SU-DHL-6 (cell line): Measurements from ENCODE around the gene CLK2.

Source experiments
- H2AFZ ChIP-seq: fragments of 200-600 bp; sonication (generic); 2 replicates; pipeline ENCODE4 v1.6.1; 2014; ENCODE audit warnings: low read depth, mild to moderate bottlenecking, moderate library complexity, mixed read lengths, antibody characterized with exemption, low read length; ENCODE audit not compliant: severe bottlenecking
- H3F3A ChIP-seq: fragments of 200-600 bp; shearing (Covaris generic); 2 replicates; pipeline ENCODE4 v1.6.0; 2016; ENCODE audit warnings: antibody characterized with exemption, mild to moderate bottlenecking; ENCODE audit not compliant: insufficient read depth
- H3K27ac ChIP-seq: fragments of 200-600 bp; sonication (generic); 2 replicates; pipeline ENCODE4 v1.5.1; 2016; ENCODE audit warnings: low read depth, mild to moderate bottlenecking, low read length, moderate library complexity, mixed read lengths
- H3K27me3 ChIP-seq: fragments of 200-600 bp; sonication (generic), shearing (Covaris generic); 2 replicates; pipeline ENCODE4 v1.6.0; 2014; ENCODE audit warnings: mild to moderate bottlenecking, low read length
- H3K36me3 ChIP-seq: fragments of 200-600 bp; sonication (generic); 2 replicates; pipeline ENCODE4 v1.6.1; 2014; ENCODE audit warnings: mild to moderate bottlenecking, low read length, mixed read lengths
- H3K4me2 ChIP-seq: fragments of 300-600, 200-600 bp; shearing (Covaris generic), sonication (generic); 2 replicates; pipeline ENCODE4 v1.6.0; 2014; ENCODE audit warnings: low read length, low read depth, mild to moderate bottlenecking; ENCODE audit not compliant: poor library complexity, severe bottlenecking
- H3K4me3 ChIP-seq: fragments of 200-600 bp; sonication (generic); 2 replicates; pipeline ENCODE4 v1.5.1; 2014; ENCODE audit warnings: antibody characterized with exemption, low read length, mild to moderate bottlenecking, mixed read lengths; ENCODE audit not compliant: insufficient read depth, poor library complexity, severe bottlenecking
- H3K79me2 ChIP-seq: fragments of 200-600 bp; sonication (generic); 2 replicates; pipeline ENCODE4 v1.6.1; 2014; ENCODE audit warnings: mild to moderate bottlenecking, low read length, moderate library complexity; ENCODE audit not compliant: insufficient read depth
- H3K9ac ChIP-seq: fragments of 200-600 bp; sonication (generic); 2 replicates; pipeline ENCODE4 v1.7.0; 2014; ENCODE audit warnings: mild to moderate bottlenecking, low read length
- H3K9me2 ChIP-seq: fragments of 200-600 bp; sonication (generic); replicated peaks from 2 replicates; pipeline ENCODE4 v1.6.1; 2014; ENCODE audit warnings: low read length; ENCODE audit not compliant: insufficient read depth
- H3K9me3 ChIP-seq: fragments of 200-600 bp; sonication (generic); 2 replicates; pipeline ENCODE4 v1.6.1; 2014; ENCODE audit warnings: low read length, mixed read lengths; ENCODE audit not compliant: insufficient read depth
- H4K20me1 ChIP-seq: fragments of 200-600 bp; sonication (generic); 2 replicates; pipeline ENCODE4 v1.6.1; 2014; ENCODE audit warnings: low read depth, mild to moderate bottlenecking, antibody characterized with exemption, low read length, moderate library complexity, mixed read lengths
- EZH2phosphoT487 ChIP-seq: fragments of 200-600 bp; sonication (generic), shearing (Covaris generic); conservative IDR thresholded peaks from 2 replicates; pipeline ENCODE4 v1.6.1; 2018; ENCODE audit warnings: mild to moderate bottlenecking, antibody characterized with exemption, low read length, moderate library complexity, mixed read lengths
- TF ChIP-seq, protein P1 (sequence below): fragments of 200-600 bp; sonication (generic); IDR thresholded peaks from one replicate; pipeline ENCODE4 v1.5.1; 2017; ENCODE audit warnings: antibody characterized with exemption, mild to moderate bottlenecking, low read length, moderate library complexity; ENCODE audit not compliant: insufficient read depth, poor library complexity, severe bottlenecking

The CLK2 gene

DNA sequence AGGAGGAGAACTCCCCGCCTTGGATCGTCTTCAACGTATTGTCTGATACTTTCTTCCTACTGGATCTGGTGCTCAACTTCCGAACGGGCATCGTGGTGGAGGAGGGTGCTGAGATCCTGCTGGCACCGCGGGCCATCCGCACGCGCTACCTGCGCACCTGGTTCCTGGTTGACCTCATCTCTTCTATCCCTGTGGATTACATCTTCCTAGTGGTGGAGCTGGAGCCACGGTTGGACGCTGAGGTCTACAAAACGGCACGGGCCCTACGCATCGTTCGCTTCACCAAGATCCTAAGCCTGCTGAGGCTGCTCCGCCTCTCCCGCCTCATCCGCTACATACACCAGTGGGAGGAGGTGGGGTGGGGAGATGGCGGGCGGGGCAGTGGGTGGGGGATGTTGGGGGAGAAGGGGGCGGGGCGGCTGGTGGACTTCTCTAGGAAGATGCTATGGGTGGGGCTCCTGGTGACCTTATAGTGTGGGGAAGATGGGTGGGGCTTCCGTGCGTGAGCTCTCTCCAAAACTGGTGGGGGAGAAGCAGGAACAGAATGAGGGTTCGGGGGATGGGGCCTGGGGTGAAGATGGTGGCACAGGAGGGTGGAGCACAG, 9.3 kb upstream of the CLK2 start:
- H3K9me3 ChIP-seq, result no peaks in the 10 kb centered on the region
- no peaks in the 10 kb centered on the region for H3K36me3 ChIP-seq
- no peak overlapping the region for H3K4me2 ChIP-seq
- no peak overlapping the region for H3K4me3 ChIP-seq
- 0 out of 2 replicates have a peak, but pooled peaks cover 6% of the 10 kb centered on the region for H3K79me2 ChIP-seq
- H4K20me1 ChIP-seq, result no peaks in the 10 kb centered on the region
- peaks cover 18% of the 10 kb centered on the region; the same call in 1 of the 2 replicates for H3F3A ChIP-seq
- H3K27ac ChIP-seq, result no peak overlapping the region
- H2AFZ ChIP-seq, result no peak overlapping the region
- no peak overlapping the region for H3K9ac ChIP-seq
- H3K9me2 ChIP-seq, result no peaks in the 10 kb centered on the region
- TF ChIP-seq EZH2phosphoT487, result no peak
- TF ChIP-seq, protein P1, sequence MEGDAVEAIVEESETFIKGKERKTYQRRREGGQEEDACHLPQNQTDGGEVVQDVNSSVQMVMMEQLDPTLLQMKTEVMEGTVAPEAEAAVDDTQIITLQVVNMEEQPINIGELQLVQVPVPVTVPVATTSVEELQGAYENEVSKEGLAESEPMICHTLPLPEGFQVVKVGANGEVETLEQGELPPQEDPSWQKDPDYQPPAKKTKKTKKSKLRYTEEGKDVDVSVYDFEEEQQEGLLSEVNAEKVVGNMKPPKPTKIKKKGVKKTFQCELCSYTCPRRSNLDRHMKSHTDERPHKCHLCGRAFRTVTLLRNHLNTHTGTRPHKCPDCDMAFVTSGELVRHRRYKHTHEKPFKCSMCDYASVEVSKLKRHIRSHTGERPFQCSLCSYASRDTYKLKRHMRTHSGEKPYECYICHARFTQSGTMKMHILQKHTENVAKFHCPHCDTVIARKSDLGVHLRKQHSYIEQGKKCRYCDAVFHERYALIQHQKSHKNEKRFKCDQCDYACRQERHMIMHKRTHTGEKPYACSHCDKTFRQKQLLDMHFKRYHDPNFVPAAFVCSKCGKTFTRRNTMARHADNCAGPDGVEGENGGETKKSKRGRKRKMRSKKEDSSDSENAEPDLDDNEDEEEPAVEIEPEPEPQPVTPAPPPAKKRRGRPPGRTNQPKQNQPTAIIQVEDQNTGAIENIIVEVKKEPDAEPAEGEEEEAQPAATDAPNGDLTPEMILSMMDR, result no peak
- H3K27me3 ChIP-seq, result no peaks in the 10 kb centered on the region

DNA sequence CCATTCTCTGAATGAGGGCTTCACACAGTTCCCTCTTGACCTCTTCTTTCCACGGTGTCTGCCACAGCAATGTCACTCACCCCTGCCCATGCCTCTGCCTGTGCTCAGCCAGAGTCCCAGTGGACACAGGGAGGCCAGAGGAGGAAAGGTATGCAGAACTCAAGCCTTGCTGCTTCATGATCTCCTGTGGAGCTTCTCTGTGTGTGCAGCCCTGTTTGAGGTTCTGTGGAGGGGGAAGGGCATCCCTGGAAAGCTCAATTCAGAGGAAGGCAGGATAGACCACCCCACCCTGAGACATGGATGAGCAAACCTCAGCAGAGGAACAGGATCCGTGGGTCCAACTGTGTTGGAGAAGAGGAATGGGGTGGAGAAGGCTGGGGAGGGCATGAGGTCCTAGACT, 6.0 kb upstream of the CLK2 start:
- H2AFZ ChIP-seq, result no peak overlapping the region
- H3K9me3 ChIP-seq, result no peaks in the 10 kb centered on the region
- H3K9me2 ChIP-seq, result no peaks in the 10 kb centered on the region
- no peak for TF ChIP-seq EZH2phosphoT487
- TF ChIP-seq, protein P1, result no peak
- H3K36me3 ChIP-seq, result no peaks in the 10 kb centered on the region
- H3K27ac ChIP-seq, result no peak overlapping the region
- H3K9ac ChIP-seq, result 0 out of 2 replicates have a peak overlapping the region, but pooled peaks have one; percentile 82
- H3K4me3 ChIP-seq, result no peak overlapping the region
- no peak overlapping the region for H3K4me2 ChIP-seq
- no peaks in the 10 kb centered on the region for H4K20me1 ChIP-seq
- H3K79me2 ChIP-seq, result 0 out of 2 replicates have a peak, but pooled peaks cover 6% of the 10 kb centered on the region
- no peaks in the 10 kb centered on the region for H3K27me3 ChIP-seq
- peaks cover 36% of the 10 kb centered on the region for H3F3A ChIP-seq

- H3K4me3 ChIP-seq, result no peak overlapping the region
- TF ChIP-seq, protein P1, result no peak
- no peak for TF ChIP-seq EZH2phosphoT487
- H3K27ac ChIP-seq, result no peak overlapping the region
- H3K27me3 ChIP-seq, result no peaks in the 10 kb centered on the region
- peaks cover 36% of the 10 kb centered on the region for H3F3A ChIP-seq
- no peaks in the 10 kb centered on the region for H3K36me3 ChIP-seq
- H4K20me1 ChIP-seq, result no peaks in the 10 kb centered on the region
- H3K79me2 ChIP-seq, result peaks cover 7% of the 10 kb centered on the region; the same call in 1 of the 2 replicates
- H3K9me3 ChIP-seq, result no peaks in the 10 kb centered on the region
- peak overlapping the region; percentile 83 for H3K4me2 ChIP-seq
- H3K9ac ChIP-seq, result peak overlapping the region; percentile 82; the same call in 1 of the 2 replicates
- no peaks in the 10 kb centered on the region for H3K9me2 ChIP-seq
- no peak overlapping the region for H2AFZ ChIP-seq
Observed at GRCh38 chr1:155278689-155279160, 5.4 kb upstream of the CLK2 start.
